ENCODE results near the gene ETV7.
"Not testable (repeated sequence)": the region's sequence is repeated elsewhere in the genome, so short reads cannot be mapped to it uniquely, and the experiment has no call there.

The ETV7 gene

GRCh38 chr6:36364669-36365479 is 22.6 kb downstream of the ETV7 start:
- DNase-seq (ENCODE audit: low read depth in 2 of 2, low spot score in 1 of 2): no peak

DNA sequence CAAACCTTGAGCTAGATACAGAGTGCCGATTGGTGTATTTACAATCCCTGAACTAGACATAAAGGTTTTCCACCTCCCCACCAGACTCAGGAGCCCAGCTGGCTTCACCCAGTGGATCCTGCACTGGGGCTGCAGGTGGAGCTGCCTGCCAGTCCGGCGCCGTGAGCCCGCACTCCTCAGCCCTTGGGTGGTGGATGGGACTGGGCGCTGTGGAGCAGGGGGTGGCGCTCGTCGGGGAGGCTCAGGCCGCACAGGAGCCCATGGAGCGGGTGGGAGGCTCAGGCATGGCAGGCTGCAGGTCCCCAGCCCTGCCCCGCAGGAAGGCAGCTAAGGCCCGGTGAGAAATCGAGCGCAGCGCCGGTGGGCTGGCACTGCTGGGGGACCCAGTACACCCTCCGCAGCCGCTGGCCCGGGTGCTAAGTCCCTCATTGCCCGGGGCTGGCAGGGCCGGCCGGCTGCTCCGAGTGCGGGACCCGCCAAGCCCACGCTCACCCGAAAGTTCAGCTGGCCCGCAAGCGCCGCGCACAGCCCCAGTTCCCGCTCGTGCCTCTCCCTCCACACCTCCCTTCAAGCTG is 23.3 kb downstream of the ETV7 start:
- not testable (repeated sequence) for DNase-seq (ENCODE audit: low read depth in 2 of 2, low spot score in 1 of 2)

DNA sequence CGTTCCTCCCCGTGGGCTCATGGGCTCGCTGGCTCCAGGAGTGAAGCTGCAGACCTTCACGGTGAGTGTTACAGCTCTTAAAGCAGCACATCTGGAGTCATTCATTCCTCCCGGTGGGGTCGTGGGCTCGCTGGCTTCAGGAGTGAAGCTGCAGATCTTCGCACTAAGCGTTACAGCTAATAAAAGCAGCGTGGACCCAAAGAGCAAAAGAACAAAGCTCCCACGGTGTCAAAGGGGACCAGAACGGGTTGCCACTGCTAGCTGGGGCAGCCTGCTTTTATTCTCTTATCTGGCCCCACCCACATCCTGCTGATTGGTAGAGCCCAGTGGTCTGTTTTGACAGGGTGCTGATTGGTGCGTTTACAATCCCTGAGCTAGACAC is 24.1 kb downstream of the ETV7 start:
- not testable (repeated sequence) for DNase-seq (ENCODE audit: low read depth in 2 of 2, low spot score in 1 of 2)

DNA sequence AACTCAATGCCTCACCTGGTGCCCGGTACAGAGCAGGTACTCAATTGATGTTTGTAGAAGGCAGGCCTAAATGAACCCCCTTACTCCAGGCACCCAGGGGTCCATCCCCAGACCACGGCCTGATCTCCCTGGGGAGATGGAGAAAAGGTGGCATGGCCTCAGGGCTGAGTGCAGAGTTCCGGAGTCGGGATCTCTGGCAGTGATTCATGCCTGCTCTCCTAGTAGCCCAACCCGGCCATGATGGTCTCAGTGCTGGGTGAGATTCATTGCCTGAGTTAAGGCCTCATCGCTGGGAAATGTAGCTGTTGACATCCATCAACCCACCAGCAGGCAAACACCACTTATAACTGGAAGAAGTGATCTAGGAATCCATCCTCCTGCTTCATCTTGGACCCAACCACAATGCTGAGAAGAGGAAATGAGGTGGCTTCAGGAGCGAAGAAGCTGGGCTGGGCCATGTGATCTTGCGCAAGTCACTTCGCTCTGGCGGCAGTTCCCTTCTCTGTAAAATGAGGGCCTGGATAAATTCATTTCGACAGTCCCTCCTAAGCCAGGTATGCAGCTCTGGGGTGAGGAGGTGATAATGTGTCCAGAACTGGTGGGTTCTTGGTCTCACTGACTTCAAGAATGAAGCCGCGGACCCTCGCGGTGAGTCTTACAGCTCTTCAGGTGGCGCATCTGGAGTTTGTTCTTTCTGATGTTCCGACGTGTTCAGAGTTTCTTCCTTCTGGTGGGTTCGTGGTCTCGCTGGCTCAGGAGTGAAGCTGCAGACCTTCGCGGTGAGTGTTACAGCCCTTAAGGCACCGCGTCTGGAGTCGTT is 24.7 kb downstream of the ETV7 start:
- no peak for DNase-seq (ENCODE audit: low read depth in 2 of 2, low spot score in 1 of 2)

GRCh38 chr6:36361071-36361470 is 26.4 kb downstream of the ETV7 start:
- DNase-seq (ENCODE audit: low read depth in 2 of 2, low spot score in 1 of 2): no peak

DNA sequence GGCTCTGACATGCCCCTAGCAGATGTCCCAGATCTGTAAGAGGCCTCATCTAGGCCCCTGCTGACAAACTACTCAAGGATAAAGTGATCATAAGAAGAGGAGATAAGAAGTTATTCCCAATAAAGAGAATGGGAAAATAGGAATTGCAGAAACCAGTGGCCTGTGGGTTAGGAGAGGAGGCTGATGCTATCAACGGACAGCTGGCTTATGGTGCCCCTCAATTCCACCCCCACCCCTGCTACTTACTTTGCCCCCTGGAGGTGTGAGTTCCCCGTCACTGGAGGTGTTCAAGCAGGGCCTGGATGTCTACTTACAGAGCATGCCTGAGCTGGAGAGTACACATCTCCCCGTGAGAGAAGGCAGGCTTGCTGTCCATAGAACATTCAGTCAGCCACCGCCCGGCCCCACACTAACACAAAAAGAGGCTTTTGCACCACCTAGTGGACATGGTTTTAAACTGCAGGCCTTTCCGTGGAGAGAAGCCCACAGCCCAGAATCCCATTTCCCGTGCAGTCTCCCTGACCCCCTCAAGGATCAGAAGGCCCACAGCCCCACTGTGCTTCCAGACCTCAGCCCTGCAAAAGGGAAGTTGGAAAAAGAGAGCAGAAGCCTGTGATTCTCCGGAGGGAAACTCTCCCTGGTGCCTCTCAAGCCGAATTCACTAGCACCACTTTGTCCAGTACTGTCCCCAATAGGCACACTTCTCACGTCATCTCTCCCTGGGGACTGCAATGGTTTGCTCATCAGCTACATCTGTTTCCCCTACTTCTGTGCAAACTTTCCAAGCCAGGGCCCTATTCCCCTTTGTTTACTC is 27.0 kb downstream of the ETV7 start:
- DNase-seq (ENCODE audit: low read depth in 2 of 2, low spot score in 1 of 2): peak; percentile 34

DNA sequence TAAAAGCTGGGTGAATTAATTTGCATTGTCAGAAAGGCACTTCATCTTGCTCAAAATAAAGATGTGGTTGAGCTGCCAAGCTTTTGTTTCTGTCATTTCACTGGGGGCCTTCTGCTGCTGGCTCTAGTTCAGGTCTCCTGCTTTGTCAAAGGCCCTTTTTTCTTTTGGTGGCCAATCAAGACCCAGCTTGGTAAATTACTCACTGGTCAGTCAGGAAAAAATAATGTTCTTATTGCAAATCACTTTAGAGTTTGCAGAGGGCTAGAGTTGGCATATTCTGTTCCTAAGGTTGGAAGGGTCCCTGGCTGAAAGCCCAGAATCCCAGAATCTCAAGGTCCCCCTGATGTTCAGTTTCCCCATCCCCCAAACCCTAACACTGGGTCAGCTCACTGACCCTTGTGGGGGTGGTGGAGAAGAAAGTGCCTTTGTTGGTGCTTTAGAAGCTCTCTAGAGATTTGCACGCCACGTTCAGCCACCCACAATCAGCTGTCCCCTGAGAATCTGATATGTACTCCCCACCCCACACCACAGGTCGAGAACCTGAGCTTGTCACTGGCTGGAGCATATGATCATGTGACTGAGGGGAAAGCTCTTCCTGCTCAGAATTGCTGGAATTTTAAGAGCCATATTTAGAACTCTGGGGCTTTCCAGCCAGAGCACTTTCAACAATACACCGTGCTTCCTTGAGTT is 29.1 kb downstream of the ETV7 start:
- DNase-seq (ENCODE audit: low read depth in 2 of 2, low spot score in 1 of 2): no peak

- DNase-seq (ENCODE audit: low read depth in 2 of 2, low spot score in 1 of 2): no peak
Measured at GRCh38 chr6:36357872-36358225, 29.6 kb downstream of the ETV7 start.

DNA sequence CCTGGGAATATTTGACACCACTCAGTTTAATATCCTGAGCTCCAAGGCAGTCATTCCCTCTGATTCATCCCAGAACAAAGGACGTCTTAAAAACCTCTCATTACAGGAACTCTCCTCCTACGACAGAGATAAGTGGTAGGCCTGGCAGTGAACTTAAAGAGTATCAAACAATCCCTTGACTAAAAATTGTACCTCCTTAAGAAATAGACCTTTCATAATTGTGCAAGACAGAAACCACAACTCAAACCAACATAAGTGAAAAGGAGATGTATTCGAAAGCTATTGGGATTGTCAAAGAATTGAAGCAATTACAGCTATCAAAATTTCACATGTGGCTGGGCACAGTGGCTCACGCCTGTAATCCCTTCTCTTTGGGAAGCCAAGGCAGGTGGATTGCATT is 31.6 kb downstream of the ETV7 start:
- DNase-seq (ENCODE audit: low read depth in 2 of 2, low spot score in 1 of 2): no peak

DNA sequence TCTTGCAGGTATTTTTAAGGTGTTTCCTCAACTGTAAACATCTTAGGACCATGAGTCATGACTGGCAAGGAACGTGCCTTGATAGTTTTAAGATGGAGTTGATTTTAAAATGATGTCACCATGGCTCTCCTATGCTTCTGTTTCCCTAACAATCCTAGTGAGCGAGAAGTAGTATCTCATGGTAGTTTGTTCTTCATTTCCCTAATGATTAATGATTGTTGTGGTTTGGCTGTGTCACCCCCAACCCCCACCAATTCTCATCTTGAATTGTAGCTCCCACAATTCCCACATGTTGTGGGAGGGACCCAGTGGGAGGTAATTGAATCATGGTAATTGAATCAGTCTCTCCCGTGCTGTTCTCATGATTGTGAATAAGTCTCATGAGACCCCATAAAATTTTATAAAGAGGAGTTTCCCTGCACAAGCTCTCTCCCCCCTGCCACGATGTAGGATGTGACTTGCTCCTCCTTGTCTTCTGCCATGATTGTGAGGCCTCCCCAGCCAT is 34.0 kb downstream of the ETV7 start:
- no peak for DNase-seq (ENCODE audit: low read depth in 2 of 2, low spot score in 1 of 2)

DNA sequence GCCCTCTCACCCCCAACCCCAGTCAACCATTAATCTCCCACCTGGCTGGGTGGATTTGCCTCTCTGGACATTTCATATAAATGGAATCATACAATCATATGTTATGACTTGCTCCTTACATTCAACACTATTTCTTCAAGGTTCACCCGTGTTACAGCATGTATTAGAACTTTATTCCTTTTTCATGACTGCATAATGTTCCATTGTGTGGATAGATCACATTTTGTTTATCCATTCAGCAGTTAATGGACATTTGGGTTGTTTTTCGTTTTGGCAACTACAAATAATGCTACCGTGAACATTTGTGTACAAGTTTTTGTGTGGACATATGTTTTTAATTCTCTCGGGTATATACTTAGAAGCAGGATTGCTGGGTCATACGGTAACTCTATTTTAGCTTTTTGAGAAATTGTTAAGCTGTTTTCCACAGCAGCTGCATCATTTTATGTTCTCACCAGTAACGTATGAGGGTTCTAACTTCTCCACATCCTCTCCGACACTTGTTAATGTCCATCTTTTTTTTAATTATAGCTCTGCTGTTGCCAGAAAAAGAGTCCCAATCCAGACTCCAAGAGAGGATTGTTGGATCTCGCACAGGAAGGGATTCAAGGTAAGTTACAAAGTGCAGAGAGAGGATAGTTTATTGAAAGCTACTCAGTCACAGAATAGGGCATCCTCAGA is 34.9 kb downstream of the ETV7 start:
- DNase-seq (ENCODE audit: low read depth in 2 of 2, low spot score in 1 of 2): no peak

DNA sequence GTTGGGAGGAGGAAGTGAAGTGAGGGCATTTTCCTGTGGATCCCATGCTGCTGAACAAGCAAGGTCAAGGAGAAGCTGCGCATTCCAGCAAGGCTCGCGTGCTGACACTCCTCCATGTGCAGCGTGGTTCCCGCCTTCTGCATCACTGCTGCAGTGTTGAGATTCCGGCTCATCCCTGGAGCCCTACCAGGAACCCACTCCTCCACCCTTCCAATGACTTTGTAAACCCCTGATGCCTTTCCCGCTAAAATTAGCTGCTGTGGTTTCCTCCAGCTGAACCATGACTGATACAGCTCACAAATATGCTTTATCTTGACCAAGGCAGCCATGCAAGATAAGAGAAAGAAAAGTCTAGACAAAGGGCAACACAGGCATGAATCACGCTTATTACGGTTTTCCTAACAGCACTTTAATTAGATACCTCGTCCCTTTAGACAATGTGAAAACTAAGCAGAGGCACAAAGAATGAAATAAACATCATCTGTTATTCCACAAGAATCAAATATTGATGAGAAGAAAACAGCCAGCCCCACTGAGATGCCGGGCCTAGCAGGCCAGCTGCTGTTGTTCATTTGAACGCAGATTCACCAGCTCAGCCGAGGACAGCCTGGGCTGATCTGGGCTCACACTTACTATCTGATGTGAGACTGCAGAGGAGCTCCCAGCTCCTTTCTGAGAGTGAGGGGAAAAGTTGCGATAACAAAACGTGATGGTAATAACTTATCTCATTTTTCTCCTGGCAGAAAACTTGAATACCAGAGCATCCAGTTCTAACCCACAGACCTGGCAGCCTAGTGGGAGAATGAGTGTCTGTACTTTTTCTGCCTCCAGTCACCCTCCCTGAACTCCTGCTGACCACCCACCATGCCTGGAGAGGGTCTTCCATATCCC is 36.5 kb downstream of the ETV7 start:
- DNase-seq (ENCODE audit: low read depth in 2 of 2, low spot score in 1 of 2): no peak

- DNase-seq (ENCODE audit: low read depth in 2 of 2, low spot score in 1 of 2): no peak
Measured at GRCh38 chr6:36350082-36350481, 37.4 kb downstream of the ETV7 start.

GRCh38 chr6:36349240-36349639 is 38.2 kb downstream of the ETV7 start:
- no peak for DNase-seq (ENCODE audit: low read depth in 2 of 2, low spot score in 1 of 2)

DNA sequence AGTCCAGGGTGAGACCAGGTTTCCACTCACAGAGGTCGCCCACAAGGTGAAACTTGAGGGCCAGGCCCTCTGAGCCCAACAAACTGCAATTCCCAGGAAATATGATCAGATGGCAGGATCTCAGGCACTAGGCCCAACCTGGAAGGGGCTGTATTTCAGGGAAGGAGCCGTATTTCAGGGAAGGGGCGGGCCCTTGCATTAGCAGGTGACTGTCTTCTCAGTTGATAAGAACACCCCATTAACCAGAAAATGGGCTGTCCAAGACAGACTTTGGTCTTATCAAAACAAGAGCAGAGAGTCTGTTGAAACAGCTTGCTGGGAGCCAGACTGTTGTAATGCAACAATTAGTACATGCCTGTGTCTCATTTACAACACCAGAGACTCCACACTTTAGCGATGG is 39.8 kb downstream of the ETV7 start:
- no peak for DNase-seq (ENCODE audit: low read depth in 2 of 2, low spot score in 1 of 2)

- DNase-seq (ENCODE audit: low read depth in 2 of 2, low spot score in 1 of 2): no peak
Measured at GRCh38 chr6:36346486-36347273, 40.8 kb downstream of the ETV7 start.

- no peak for DNase-seq (ENCODE audit: low read depth in 2 of 2, low spot score in 1 of 2)
Measured at GRCh38 chr6:36345681-36346466, 41.6 kb downstream of the ETV7 start.

Data from stimulated activated CD8-positive, alpha-beta memory T cell treated with anti-CD3 and anti-CD28 coated beads, Interleukin-4, amount 100 ng/mL, for 4 hours (primary cell).